ENCODE data around the gene LRRC8D. TPM values are rescaled to one million over a fixed set of nuclear protein-coding genes. Genes with fewer than 3 reads are reported as not detected.

LRRC8D gene
- total and polyA plus RNA-seq, 8 donors = under 0.01 to 13.8 (median 5.2) TPM

DNA sequence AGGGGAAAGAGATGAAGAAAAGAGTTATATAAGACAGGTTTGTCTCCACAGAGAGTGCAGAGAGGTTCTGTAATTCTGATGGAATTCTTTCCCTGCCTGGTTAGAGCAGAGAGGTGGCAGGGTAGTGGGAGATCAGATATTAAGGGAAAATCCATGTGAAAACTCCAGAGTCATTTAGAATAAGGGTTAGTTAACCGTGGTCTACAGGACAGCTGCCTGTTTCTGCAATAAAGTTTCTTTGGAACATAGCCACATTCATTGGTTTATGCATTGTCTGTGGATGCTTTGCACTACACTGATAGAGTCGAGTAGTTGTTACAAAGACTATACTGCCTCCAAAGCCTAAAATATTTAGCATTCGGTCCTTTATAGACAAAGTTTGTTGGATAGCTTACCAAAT lies 55.6 kb downstream of the LRRC8D start:
- Histone ChIP-seq H3K9me3 (peaks cover 0 to 5% (median 0%) of the 10 kb centered on the region in 4 donors), H3K36me3 (no peaks in the 10 kb centered on the region), H3K27ac (no peak overlapping the region), H3K4me3 (no peak overlapping the region), H3K4me1 (peaks cover 0 to 5% (median 0%) of the 10 kb centered on the region in 4 donors), H3K27me3 (no peaks in the 10 kb centered on the region)
- WGBS, 5 donors = 86 to 89% (median 87%) methylated on average over 3 of the region's 3 CpGs
- TF ChIP-seq POLR2AphosphoS5 (IDR thresholded peaks at IDR 0.05) (no peak), POLR2A (IDR thresholded peaks at IDR 0.05) (no peak), EP300 (IDR thresholded peaks at IDR 0.05) (no peak)
- TF ChIP-seq, protein P1, sequence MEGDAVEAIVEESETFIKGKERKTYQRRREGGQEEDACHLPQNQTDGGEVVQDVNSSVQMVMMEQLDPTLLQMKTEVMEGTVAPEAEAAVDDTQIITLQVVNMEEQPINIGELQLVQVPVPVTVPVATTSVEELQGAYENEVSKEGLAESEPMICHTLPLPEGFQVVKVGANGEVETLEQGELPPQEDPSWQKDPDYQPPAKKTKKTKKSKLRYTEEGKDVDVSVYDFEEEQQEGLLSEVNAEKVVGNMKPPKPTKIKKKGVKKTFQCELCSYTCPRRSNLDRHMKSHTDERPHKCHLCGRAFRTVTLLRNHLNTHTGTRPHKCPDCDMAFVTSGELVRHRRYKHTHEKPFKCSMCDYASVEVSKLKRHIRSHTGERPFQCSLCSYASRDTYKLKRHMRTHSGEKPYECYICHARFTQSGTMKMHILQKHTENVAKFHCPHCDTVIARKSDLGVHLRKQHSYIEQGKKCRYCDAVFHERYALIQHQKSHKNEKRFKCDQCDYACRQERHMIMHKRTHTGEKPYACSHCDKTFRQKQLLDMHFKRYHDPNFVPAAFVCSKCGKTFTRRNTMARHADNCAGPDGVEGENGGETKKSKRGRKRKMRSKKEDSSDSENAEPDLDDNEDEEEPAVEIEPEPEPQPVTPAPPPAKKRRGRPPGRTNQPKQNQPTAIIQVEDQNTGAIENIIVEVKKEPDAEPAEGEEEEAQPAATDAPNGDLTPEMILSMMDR (IDR thresholded peaks at IDR 0.05) = no peak
- intact Hi-C loops (cut with DNase I; ENCODE audit: low total_unique reads) = no loop called here
- no peak for DNase-seq

DNA sequence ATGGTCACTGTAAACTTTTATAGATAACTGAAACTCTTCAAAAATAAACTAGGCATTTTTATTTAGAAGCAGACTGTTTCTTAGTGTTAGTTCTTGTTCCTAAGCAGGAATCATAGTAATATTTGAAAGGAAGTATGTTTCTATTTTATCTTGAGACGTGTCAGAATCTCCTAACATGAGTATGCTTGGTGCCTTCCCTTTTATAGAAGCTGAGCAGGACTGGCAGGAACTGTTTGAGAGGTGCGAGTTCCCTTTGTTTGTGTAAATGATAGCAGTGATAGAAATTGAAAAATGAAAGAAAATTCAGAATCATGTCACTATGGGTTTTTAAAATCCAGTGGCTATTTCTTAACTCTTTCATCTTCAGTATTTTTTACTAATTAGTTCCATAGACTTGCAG lies 56.9 kb downstream of the LRRC8D start:
- peaks cover 0 to 5% (median 0%) of the 10 kb centered on the region in 4 donors for H3K36me3 ChIP-seq
- H3K27me3 ChIP-seq = no peaks in the 10 kb centered on the region
- peaks cover 0 to 6% (median 0%) of the 10 kb centered on the region in 4 donors for H3K9me3 ChIP-seq
- no peak overlapping the region for H3K27ac ChIP-seq
- H3K4me3 ChIP-seq = no peak overlapping the region
- intact Hi-C loops (cut with DNase I; ENCODE audit: low total_unique reads) = no loop called here
- no peak for TF ChIP-seq POLR2A (IDR thresholded peaks at IDR 0.05)
- no peak for TF ChIP-seq POLR2AphosphoS5 (IDR thresholded peaks at IDR 0.05)
- TF ChIP-seq, protein P1 (IDR thresholded peaks at IDR 0.05) = no peak
- no peak for TF ChIP-seq EP300 (IDR thresholded peaks at IDR 0.05)
- no peak for DNase-seq
- 33 to 67% (median 59%) methylated on average over 2 of the region's 2 CpGs for WGBS, 5 donors
- H3K4me1 ChIP-seq = peaks cover 0 to 5% (median 0%) of the 10 kb centered on the region in 4 donors

DNA sequence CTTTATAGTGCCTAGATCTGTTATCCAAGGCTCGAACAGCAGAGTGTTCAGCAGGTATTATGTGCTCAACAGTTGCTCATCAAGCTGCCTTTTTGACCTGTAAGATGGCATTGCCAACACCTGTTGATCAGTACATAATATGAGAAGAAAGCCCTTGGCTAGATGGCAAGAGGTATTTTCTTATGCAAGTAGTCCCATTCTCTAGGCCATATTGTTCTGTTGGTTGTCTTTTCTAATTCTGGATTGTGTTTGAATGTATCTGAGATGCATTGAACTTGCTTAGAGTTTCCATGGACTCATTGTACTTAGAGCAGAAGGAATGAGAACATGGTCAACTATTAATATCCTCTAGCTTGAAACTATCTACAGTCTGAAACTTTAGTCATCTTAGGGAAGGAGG lies 57.4 kb downstream of the LRRC8D start:
- no peak for DNase-seq
- intact Hi-C loops (cut with DNase I; ENCODE audit: low total_unique reads) = no loop called here
- Histone ChIP-seq H3K4me1 (peaks cover 0 to 5% (median 0%) of the 10 kb centered on the region in 4 donors), H3K9me3 (peaks cover 0 to 6% (median 0%) of the 10 kb centered on the region in 4 donors), H3K27ac (no peak overlapping the region), H3K27me3 (no peaks in the 10 kb centered on the region), H3K4me3 (no peak overlapping the region), H3K36me3 (peaks cover 0 to 5% (median 0%) of the 10 kb centered on the region in 4 donors)
- WGBS, 5 donors = 75 to 92% (median 88%) methylated on average over 1 of the region's 1 CpG
- no peak for TF ChIP-seq POLR2AphosphoS5 (IDR thresholded peaks at IDR 0.05)
- TF ChIP-seq, protein P1 (IDR thresholded peaks at IDR 0.05) = no peak
- no peak for TF ChIP-seq EP300 (IDR thresholded peaks at IDR 0.05)
- no peak for TF ChIP-seq POLR2A (IDR thresholded peaks at IDR 0.05)

- H3K4me1 ChIP-seq = no peaks in the 10 kb centered on the region
- no peak for DNase-seq
- TF ChIP-seq POLR2AphosphoS5 (IDR thresholded peaks at IDR 0.05) (no peak), EP300 (IDR thresholded peaks at IDR 0.05) (no peak), POLR2A (IDR thresholded peaks at IDR 0.05) (no peak)
- TF ChIP-seq, protein P1 (IDR thresholded peaks at IDR 0.05) = no peak
- H3K36me3 ChIP-seq = peaks cover 0 to 5% (median 0%) of the 10 kb centered on the region in 4 donors
- intact Hi-C loops (cut with DNase I; ENCODE audit: low total_unique reads) = no loop called here
- no peak overlapping the region for H3K4me3 ChIP-seq
- no peaks in the 10 kb centered on the region for H3K27me3 ChIP-seq
- peaks cover 0 to 6% (median 0%) of the 10 kb centered on the region in 4 donors for H3K9me3 ChIP-seq
- no peak overlapping the region for H3K27ac ChIP-seq
- 84 to 100% (median 93%) methylated on average over 1 of the region's 1 CpG for WGBS, 5 donors
These were observed 59.8 kb downstream of the LRRC8D start for GRCh38 chr1:89880679-89881078.

All from stomach (tissue), 9 donors.